Stimulated activated CD8-positive, alpha-beta memory T cell treated with anti-CD3 and anti-CD28 coated beads, Interleukin-15, amount 100 ng/mL, for 4 hours (primary cell): ENCODE measurements around the gene OPN1MW.
"Not testable (repeated sequence)": the region's sequence is repeated elsewhere in the genome, so short reads cannot be mapped to it uniquely, and the experiment has no call there.

Experiments used
- DNase-seq, 2 donors: peaks; one replicate each; pipeline ENCODE4 v3.0.0-alpha.2; 2020; ENCODE audit warnings: low read depth in 2 of 2

OPN1MW gene

GRCh38 chrX:154182296-154182695 lies at the start of gene OPN1MW:
OPN1MW (plus strand) TSS chrX:154182596; CDS start chrX:154182678, 82 bp downstream.
- DNase-seq: not testable (repeated sequence)

- DNase-seq: no peak
These were observed 46.8 kb upstream of the OPN1MW start for GRCh38 chrX:154135458-154136229.

GRCh38 chrX:154136627-154137161 lies 45.7 kb upstream of the OPN1MW start:
- peak; percentile 11 to 49 for DNase-seq

- DNase-seq: no peak
These were observed 43.5 kb upstream of the OPN1MW start for GRCh38 chrX:154138857-154139256.

- no peak for DNase-seq
These were observed 42.2 kb upstream of the OPN1MW start for GRCh38 chrX:154140206-154140605.

GRCh38 chrX:154140742-154141141 lies 41.7 kb upstream of the OPN1MW start:
- DNase-seq: no peak

GRCh38 chrX:154142386-154142785 lies 40.0 kb upstream of the OPN1MW start:
- DNase-seq: no peak

GRCh38 chrX:154142950-154143745 lies 39.2 kb upstream of the OPN1MW start:
- no peak for DNase-seq

GRCh38 chrX:154144010-154144409 lies 38.4 kb upstream of the OPN1MW start, which contains the start of gene OPN1LW:
OPN1LW (plus strand) TSS chrX:154144243; CDS start chrX:154144284, 41 bp downstream.
- not testable (repeated sequence) for DNase-seq

- not testable (repeated sequence) for DNase-seq
These were observed 31.4 kb upstream of the OPN1MW start for GRCh38 chrX:154151030-154151429.

GRCh38 chrX:154156221-154156620 lies 26.2 kb upstream of the OPN1MW start:
- not testable (repeated sequence) for DNase-seq

GRCh38 chrX:154157207-154157606 lies 25.2 kb upstream of the OPN1MW start:
- DNase-seq: not testable (repeated sequence)

GRCh38 chrX:154159345-154159744 lies 23.1 kb upstream of the OPN1MW start:
- DNase-seq: not testable (repeated sequence)

- DNase-seq: not testable (repeated sequence)
These were observed 17.5 kb upstream of the OPN1MW start for GRCh38 chrX:154164902-154165301.

- not testable (repeated sequence) for DNase-seq
These were observed 14.0 kb upstream of the OPN1MW start for GRCh38 chrX:154168384-154168783.

GRCh38 chrX:154172535-154172943 lies 9.9 kb upstream of the OPN1MW start:
- not testable (repeated sequence) for DNase-seq

GRCh38 chrX:154174356-154174755 lies 8.0 kb upstream of the OPN1MW start:
- DNase-seq: not testable (repeated sequence)

- not testable (repeated sequence) for DNase-seq
These were observed 1.4 kb downstream of the OPN1MW start for GRCh38 chrX:154183794-154184193.

GRCh38 chrX:154192846-154193245 lies 10.4 kb downstream of the OPN1MW start:
- DNase-seq: not testable (repeated sequence)

- not testable (repeated sequence) for DNase-seq
These were observed 11.9 kb downstream of the OPN1MW start for GRCh38 chrX:154194316-154194715.

- DNase-seq: not testable (repeated sequence)
These were observed 14.1 kb downstream of the OPN1MW start for GRCh38 chrX:154196466-154196865.
